ENCODE data around the gene ABCC5. TPM values are rescaled to one million over a fixed set of nuclear protein-coding genes. Genes with fewer than 3 reads are reported as not detected.

ABCC5 gene
- polyA plus RNA-seq, 1 donor from 2014 or later: 5.6 TPM

GRCh38 chr3:183931881-183932280, 85.8 kb downstream of the ABCC5 start:
- Mint-ChIP-seq H3K4me3 (no peak overlapping the region), H3K4me1 (no peaks in the 10 kb centered on the region), H3K27ac (no peak overlapping the region), H3K36me3 (peaks cover 20% of the 10 kb centered on the region), H3K9me3 (no peaks in the 10 kb centered on the region), H3K27me3 (no peaks in the 10 kb centered on the region)

DNA sequence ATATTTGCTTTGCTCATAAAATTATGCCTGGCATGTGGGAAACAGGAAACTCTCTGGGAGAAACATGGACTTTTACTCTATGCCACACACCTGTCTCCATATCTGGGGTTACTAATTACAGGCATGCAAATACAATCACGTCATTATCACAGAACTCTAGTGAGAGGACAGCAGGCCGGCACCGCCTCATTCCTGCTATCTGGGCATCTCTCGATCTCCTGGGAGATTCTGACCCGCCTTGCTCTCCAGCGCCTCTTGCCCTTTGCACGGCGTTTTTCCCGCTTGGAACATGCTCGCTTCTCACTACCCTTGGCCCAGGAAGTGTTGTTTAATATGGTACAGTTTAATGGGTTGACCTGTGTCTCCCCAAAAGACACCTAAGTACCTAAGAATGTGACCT, 87.6 kb downstream of the ABCC5 start:
- no peaks in the 10 kb centered on the region for H3K27me3 Mint-ChIP-seq
- H3K9me3 Mint-ChIP-seq: no peaks in the 10 kb centered on the region
- H3K27ac Mint-ChIP-seq: no peak overlapping the region
- H3K4me1 Mint-ChIP-seq: no peaks in the 10 kb centered on the region
- no peak overlapping the region for H3K4me3 Mint-ChIP-seq
- H3K36me3 Mint-ChIP-seq: peaks cover 19% of the 10 kb centered on the region

GRCh38 chr3:183927059-183927458, 90.6 kb downstream of the ABCC5 start:
- H3K27ac Mint-ChIP-seq: no peak overlapping the region
- no peaks in the 10 kb centered on the region for H3K9me3 Mint-ChIP-seq

GRCh38 chr3:183924956-183925355, 92.7 kb downstream of the ABCC5 start:
- Mint-ChIP-seq H3K36me3 (peaks cover 10% of the 10 kb centered on the region), H3K4me1 (no peaks in the 10 kb centered on the region), H3K27ac (no peak overlapping the region), H3K27me3 (no peaks in the 10 kb centered on the region), H3K9me3 (no peaks in the 10 kb centered on the region), H3K4me3 (no peak overlapping the region)

More at GRCh38 chr3:183927059-183927458, 90.6 kb downstream of the ABCC5 start:
- Mint-ChIP-seq H3K4me1 (no peaks in the 10 kb centered on the region), H3K36me3 (peaks cover 14% of the 10 kb centered on the region), H3K4me3 (no peak overlapping the region), H3K27me3 (no peaks in the 10 kb centered on the region)

- Mint-ChIP-seq H3K27ac (no peak overlapping the region), H3K36me3 (peaks cover 10% of the 10 kb centered on the region), H3K4me3 (no peak overlapping the region), H3K9me3 (no peaks in the 10 kb centered on the region), H3K27me3 (no peaks in the 10 kb centered on the region), H3K4me1 (no peaks in the 10 kb centered on the region)
These were observed 93.1 kb downstream of the ABCC5 start for GRCh38 chr3:183924543-183924942.

DNA sequence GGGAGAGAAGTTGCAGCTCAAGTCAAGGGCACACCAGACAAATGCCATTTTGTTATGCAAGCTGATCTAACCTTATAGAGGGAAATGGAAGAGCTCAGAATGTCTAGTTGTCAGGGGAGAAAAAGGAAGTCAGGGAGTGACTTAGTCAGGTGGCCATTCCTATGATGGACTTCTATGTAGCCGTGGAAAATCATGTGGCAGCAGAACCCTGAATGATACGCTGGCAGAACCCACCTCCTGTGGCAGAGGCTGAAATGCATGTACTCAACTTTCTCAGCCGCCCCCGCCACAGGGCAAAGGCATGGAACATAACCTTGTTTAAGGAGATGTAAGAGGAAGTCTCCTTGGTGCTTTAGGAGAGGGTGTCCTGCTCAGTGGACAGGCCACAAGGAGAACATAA, 95.3 kb downstream of the ABCC5 start:
- H3K9me3 Mint-ChIP-seq: no peaks in the 10 kb centered on the region
- no peaks in the 10 kb centered on the region for H3K27me3 Mint-ChIP-seq
- no peak overlapping the region for H3K4me3 Mint-ChIP-seq
- no peaks in the 10 kb centered on the region for H3K4me1 Mint-ChIP-seq
- peaks cover 8% of the 10 kb centered on the region for H3K36me3 Mint-ChIP-seq
- no peak overlapping the region for H3K27ac Mint-ChIP-seq

DNA sequence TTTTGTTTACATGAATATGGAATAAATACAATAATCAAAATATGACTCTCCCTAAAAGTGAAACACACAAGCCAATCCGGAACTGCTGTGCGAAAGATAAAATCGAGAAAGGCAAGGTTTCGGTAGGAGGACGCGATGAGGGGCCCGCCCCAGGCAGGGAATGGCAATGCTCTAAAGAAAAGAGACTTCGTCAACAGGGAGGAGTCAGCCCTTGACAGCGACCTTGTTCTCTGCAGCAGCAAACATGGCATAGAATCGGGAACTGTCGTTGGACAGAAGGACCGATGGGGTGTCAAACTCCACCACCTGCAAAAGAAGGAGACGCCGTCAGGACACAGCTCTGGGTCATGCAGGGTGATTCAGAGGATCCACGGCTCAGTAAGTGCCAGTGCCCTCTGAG, 96.6 kb downstream of the ABCC5 start:
- Mint-ChIP-seq H3K9me3 (no peaks in the 10 kb centered on the region), H3K27me3 (no peaks in the 10 kb centered on the region), H3K4me1 (no peaks in the 10 kb centered on the region), H3K4me3 (no peak overlapping the region), H3K36me3 (peaks cover 4% of the 10 kb centered on the region), H3K27ac (no peak overlapping the region)

GRCh38 chr3:183920416-183920815, 97.3 kb downstream of the ABCC5 start:
- Mint-ChIP-seq H3K36me3 (peaks cover 4% of the 10 kb centered on the region), H3K27me3 (no peaks in the 10 kb centered on the region), H3K27ac (no peak overlapping the region), H3K4me1 (no peaks in the 10 kb centered on the region), H3K4me3 (no peak overlapping the region), H3K9me3 (no peaks in the 10 kb centered on the region)

DNA sequence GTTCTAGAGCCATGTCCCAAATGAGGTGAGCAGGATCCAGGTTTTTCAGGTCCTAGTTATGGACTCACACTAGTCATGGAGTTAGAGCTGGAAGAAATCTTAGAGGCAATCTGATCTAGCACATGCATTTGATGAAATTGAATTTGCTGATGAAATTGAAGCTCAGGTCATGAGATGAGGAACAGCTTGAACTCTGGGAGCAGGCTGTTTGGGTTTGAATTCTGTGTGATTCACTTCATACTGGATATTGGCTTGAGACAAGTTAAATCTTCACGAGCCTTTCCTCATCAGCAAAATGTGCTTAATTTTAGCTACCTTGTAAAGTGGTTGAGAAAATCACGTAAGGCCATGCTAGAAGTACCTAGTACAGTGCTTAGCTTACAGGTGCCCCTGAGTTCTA, 99.5 kb downstream of the ABCC5 start:
- no peaks in the 10 kb centered on the region for H3K9me3 Mint-ChIP-seq
- no peak overlapping the region for H3K27ac Mint-ChIP-seq
- no peak overlapping the region for H3K4me3 Mint-ChIP-seq
- no peaks in the 10 kb centered on the region for H3K27me3 Mint-ChIP-seq
- H3K36me3 Mint-ChIP-seq: peaks cover 1% of the 10 kb centered on the region
- no peaks in the 10 kb centered on the region for H3K4me1 Mint-ChIP-seq

DNA sequence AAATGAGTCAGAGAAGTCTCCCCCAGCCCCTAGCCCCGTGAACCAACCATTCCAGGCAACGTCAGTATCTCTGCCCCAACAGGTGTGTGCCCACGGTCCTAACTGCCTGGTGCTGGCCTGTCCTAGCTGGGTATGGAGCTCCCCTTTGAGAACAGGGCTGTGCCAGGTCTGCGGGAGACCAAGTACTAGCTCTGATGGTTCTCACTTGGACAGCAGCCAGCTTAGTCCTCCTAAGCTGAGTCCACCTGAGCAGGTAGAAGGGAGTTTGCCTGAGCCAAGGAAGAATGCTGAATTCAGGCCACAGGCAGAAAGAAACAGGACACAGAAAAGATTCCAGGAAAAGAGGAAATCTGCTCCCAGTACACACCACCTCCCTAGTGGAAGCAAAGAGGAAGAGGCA, 99.9 kb downstream of the ABCC5 start:
- Mint-ChIP-seq H3K27me3 (no peaks in the 10 kb centered on the region), H3K36me3 (peaks cover 1% of the 10 kb centered on the region), H3K27ac (no peak overlapping the region), H3K4me1 (no peaks in the 10 kb centered on the region), H3K9me3 (no peaks in the 10 kb centered on the region), H3K4me3 (no peak overlapping the region)

DNA sequence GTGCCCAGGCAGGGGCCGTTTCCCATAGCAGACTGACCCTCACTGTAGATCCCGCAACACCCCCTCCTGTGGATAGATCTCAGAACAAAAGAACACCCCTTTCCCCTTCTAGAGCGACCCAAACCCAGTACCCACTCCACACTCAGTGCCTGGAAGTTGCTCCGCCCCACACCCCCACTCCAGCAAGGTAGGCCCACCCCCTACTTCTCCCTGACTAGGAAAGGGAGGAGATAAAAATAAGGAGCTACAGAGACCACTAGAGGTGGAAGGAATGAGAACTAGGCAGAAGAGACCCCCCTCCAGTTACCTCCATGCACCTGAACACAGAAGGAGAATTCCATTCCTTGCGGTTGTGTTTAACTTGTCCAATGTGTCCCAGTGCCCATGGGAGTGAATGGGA, 102.8 kb downstream of the ABCC5 start:
- Mint-ChIP-seq H3K27me3 (no peaks in the 10 kb centered on the region), H3K9me3 (no peaks in the 10 kb centered on the region), H3K4me1 (no peaks in the 10 kb centered on the region), H3K27ac (no peak overlapping the region), H3K4me3 (no peak overlapping the region), H3K36me3 (no peaks in the 10 kb centered on the region)

DNA sequence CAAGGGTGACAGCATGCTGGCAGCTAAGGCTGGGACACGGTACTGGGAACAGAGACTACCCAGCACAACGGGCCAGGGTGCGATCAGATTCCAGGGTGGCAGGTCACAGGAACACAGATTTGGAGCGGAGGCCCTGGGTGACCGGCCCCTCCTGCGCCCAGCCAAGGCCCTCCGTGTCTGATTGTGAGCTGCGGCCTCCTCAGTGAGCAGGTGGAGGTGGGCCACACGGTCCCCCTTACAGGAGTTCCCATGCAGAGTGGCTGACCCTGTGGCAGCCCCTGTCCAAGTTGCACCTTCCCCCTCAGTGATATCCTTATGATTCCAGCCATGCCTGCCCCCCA, 104.1 kb downstream of the ABCC5 start:
- Mint-ChIP-seq H3K36me3 (no peaks in the 10 kb centered on the region), H3K9me3 (no peaks in the 10 kb centered on the region), H3K4me1 (no peaks in the 10 kb centered on the region), H3K4me3 (no peak overlapping the region), H3K27me3 (no peaks in the 10 kb centered on the region), H3K27ac (no peak overlapping the region)

- no peaks in the 10 kb centered on the region for H3K9me3 Mint-ChIP-seq
- no peaks in the 10 kb centered on the region for H3K4me1 Mint-ChIP-seq
- H3K36me3 Mint-ChIP-seq: no peaks in the 10 kb centered on the region
- H3K4me3 Mint-ChIP-seq: no peak overlapping the region
- H3K27me3 Mint-ChIP-seq: no peaks in the 10 kb centered on the region
- no peak overlapping the region for H3K27ac Mint-ChIP-seq
These were observed 104.6 kb downstream of the ABCC5 start for GRCh38 chr3:183912895-183913579.

DNA sequence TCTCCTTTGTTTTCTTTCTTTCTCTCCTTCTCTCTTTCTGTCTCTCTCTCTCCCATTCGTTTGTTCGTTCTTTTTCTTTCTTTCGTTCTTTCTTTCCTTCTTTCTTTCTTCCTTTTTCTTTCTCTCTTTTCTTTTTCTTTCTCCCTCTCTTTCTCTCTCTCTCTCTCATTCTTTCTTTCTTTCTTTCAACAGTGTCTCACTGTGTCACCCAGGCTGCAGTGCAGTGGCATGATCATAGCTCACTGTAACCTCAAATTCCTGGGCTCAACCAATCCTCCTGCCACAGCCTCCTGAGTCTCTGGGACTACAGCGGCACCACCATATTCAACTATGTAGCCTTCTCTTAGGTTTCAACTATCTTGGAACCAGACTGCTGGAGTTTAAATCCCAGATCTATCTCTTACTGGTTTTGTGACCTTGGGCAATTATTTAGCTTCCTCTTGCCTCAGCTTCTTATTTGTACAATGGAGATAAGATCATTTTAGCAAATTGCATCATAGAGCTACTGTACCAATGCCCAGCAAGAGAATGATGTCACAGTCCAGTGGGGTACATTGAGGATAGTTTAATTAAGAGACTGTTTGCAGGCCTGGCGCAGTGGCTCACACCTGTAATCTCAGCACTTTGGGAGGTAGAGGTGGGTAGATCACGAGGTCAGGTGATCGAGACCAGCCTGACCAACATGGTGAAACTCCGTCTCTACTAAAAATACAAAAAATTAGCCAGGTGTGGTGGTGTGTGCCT, 105.7 kb downstream of the ABCC5 start:
- no peaks in the 10 kb centered on the region for H3K4me1 Mint-ChIP-seq
- no peak overlapping the region for H3K4me3 Mint-ChIP-seq
- H3K36me3 Mint-ChIP-seq: no peaks in the 10 kb centered on the region
- H3K27ac Mint-ChIP-seq: no peak overlapping the region
- H3K27me3 Mint-ChIP-seq: no peaks in the 10 kb centered on the region
- H3K9me3 Mint-ChIP-seq: no peaks in the 10 kb centered on the region

GRCh38 chr3:183911087-183911486, 106.6 kb downstream of the ABCC5 start:
- no peak overlapping the region for H3K27ac Mint-ChIP-seq
- no peaks in the 10 kb centered on the region for H3K36me3 Mint-ChIP-seq
- H3K4me3 Mint-ChIP-seq: no peak overlapping the region
- H3K4me1 Mint-ChIP-seq: no peaks in the 10 kb centered on the region
- no peaks in the 10 kb centered on the region for H3K9me3 Mint-ChIP-seq
- no peaks in the 10 kb centered on the region for H3K27me3 Mint-ChIP-seq

DNA sequence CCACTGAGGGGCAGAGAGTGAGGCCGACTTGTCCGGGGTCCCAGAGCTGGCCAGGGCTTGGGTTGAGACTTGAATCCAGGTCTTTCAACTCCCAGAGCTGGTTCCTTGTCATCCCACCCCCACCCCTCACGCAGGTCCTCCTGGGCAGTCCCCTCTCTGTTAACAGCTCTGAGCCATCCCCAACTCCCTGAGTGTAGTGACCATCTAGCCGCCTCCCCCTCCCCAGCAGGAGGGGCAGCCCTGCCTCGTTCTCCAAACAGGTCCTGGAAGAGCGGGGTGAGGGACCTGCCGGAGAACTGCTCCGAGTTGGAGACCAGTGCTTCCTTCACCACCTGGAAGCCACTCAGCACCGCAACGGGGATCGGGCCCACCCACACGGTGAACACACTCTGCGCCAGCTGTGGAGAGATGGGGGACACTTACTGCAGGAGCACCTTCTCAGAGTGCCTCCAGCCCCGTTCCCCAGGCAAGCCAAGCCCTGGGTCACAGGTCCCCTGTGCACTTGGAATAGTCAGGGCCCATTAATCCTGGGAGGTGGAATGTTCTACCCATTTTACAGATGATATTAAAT, 108.6 kb downstream of the ABCC5 start:
- H3K9me3 Mint-ChIP-seq: no peaks in the 10 kb centered on the region
- H3K4me1 Mint-ChIP-seq: no peaks in the 10 kb centered on the region
- H3K36me3 Mint-ChIP-seq: no peaks in the 10 kb centered on the region
- H3K4me3 Mint-ChIP-seq: no peak overlapping the region
- H3K27me3 Mint-ChIP-seq: no peaks in the 10 kb centered on the region
- H3K27ac Mint-ChIP-seq: no peak overlapping the region
